Calu3 (cell line): ENCODE results near the gene TK2. TPM values are rescaled to one million over a fixed set of nuclear protein-coding genes. Genes with fewer than 3 reads are reported as not detected.

Experiments
- BruUV-seq: library from RNA; stranded (reverse); fragments of 400-500 nt; replicated peaks from 2 replicates; lab custom pipeline; 2021; lab: Mats Ljungman, UMichigan
- CTCF ChIA-PET: fragments of 300-600 bp; sonication (Branson Sonifier 250); formaldehyde crosslinking; loops from one replicate; lab custom pipeline; 2022; ENCODE audit warnings: antibody characterized with exemption; lab: Charles Lee
- DNase-seq: peaks from one replicate; pipeline ENCODE4 v3.0.0; 2022
- H3K27ac Mint-ChIP-seq: one replicate; pipeline ENCODE4 v1.8.0; 2022; ENCODE audit warnings: mixed read lengths; ENCODE audit not compliant: unreplicated experiment
- H3K27me3 Mint-ChIP-seq: one replicate; pipeline ENCODE4 v1.8.0; 2022; ENCODE audit warnings: mixed read lengths; ENCODE audit not compliant: unreplicated experiment
- H3K36me3 Mint-ChIP-seq: one replicate; pipeline ENCODE4 v1.8.0; 2022; ENCODE audit warnings: mild to moderate bottlenecking, moderate library complexity, mixed read lengths; ENCODE audit not compliant: insufficient read depth, unreplicated experiment
- H3K4me1 Mint-ChIP-seq: one replicate; pipeline ENCODE4 v1.8.0; 2022; ENCODE audit warnings: mild to moderate bottlenecking, low read depth, mixed read lengths; ENCODE audit not compliant: unreplicated experiment
- H3K4me3 Mint-ChIP-seq: one replicate; pipeline ENCODE4 v1.8.0; 2022; ENCODE audit warnings: mild to moderate bottlenecking, low read depth, moderate library complexity, mixed read lengths; ENCODE audit not compliant: unreplicated experiment
- H3K9me3 Mint-ChIP-seq: one replicate; pipeline ENCODE4 v1.8.0; 2022; ENCODE audit warnings: low read depth, mixed read lengths; ENCODE audit not compliant: unreplicated experiment
- CTCF ChIP-seq: fragments of 200-600 bp; IDR thresholded peaks from one replicate; pipeline ENCODE4 v1.8.0; 2022; ENCODE audit warnings: antibody characterized with exemption; ENCODE audit not compliant: unreplicated experiment
- intact Hi-C: fragments of 100-400 bp; cut with micrococcal nuclease; formaldehyde crosslinking; loops from one replicate; pipeline ENCODE4 v1.10.0; 2022; ENCODE audit not compliant: unreplicated experiment
- total RNA-seq: library from RNA; stranded (reverse); gene quantifications from 2 replicates; pipeline ENCODE4 v1.2.3, GENCODE V29; 2022

TK2 gene
- total RNA-seq, 1 experiment from 2014 or later = 53.2 TPM

- H3K27ac Mint-ChIP-seq = no peak overlapping the region
- no peak for DNase-seq
- no peaks in the 10 kb centered on the region for H3K9me3 Mint-ChIP-seq
- BruUV-seq = no TSS peak
- TF ChIP-seq CTCF = no peak
- no peaks in the 10 kb centered on the region for H3K27me3 Mint-ChIP-seq
- H3K4me3 Mint-ChIP-seq = no peak overlapping the region
- H3K4me1 Mint-ChIP-seq = peaks cover 27% of the 10 kb centered on the region
- intact Hi-C loops = no loop called here
- CTCF ChIA-PET = no interaction called here
- H3K36me3 Mint-ChIP-seq = peaks cover 10% of the 10 kb centered on the region
Observed at GRCh38 chr16:66489385-66489784, 60.5 kb downstream of the TK2 start.

- peaks cover 15% of the 10 kb centered on the region for H3K36me3 Mint-ChIP-seq
- no peak for DNase-seq
- H3K27ac Mint-ChIP-seq = peak overlapping the region; percentile 60
- CTCF ChIA-PET = interaction anchor here (0.7 kb wide), 2 partner anchors 63 to 126 kb away, joined by 4 to 7 read pairs; no protein-coding TSS in a partner anchor
- peaks cover 35% of the 10 kb centered on the region for H3K4me1 Mint-ChIP-seq
- no peak for TF ChIP-seq CTCF
- H3K4me3 Mint-ChIP-seq = no peak overlapping the region
- BruUV-seq = no TSS peak
- H3K9me3 Mint-ChIP-seq = no peaks in the 10 kb centered on the region
- intact Hi-C loops = no loop called here
- no peaks in the 10 kb centered on the region for H3K27me3 Mint-ChIP-seq
Observed at GRCh38 chr16:66488505-66488904, 61.4 kb downstream of the TK2 start.

- H3K36me3 Mint-ChIP-seq = peaks cover 15% of the 10 kb centered on the region
- CTCF ChIA-PET = interaction anchor here (0.7 to 1.4 kb wide), 5 partner anchors 20 to 126 kb away, joined by 3 to 7 read pairs (median 4); no protein-coding TSS in a partner anchor
- H3K27me3 Mint-ChIP-seq = no peaks in the 10 kb centered on the region
- H3K4me1 Mint-ChIP-seq = peaks cover 43% of the 10 kb centered on the region
- H3K27ac Mint-ChIP-seq = peak overlapping the region; percentile 60
- BruUV-seq = no TSS peak
- no peaks in the 10 kb centered on the region for H3K9me3 Mint-ChIP-seq
- no peak for TF ChIP-seq CTCF
- intact Hi-C loops = no loop called here
- no peak for DNase-seq
- H3K4me3 Mint-ChIP-seq = no peak overlapping the region
Observed at GRCh38 chr16:66487580-66488275, 62.2 kb downstream of the TK2 start.

GRCh38 chr16:66486773-66487579 is 62.9 kb downstream of the TK2 start:
- Mint-ChIP-seq H3K36me3 (peaks cover 15% of the 10 kb centered on the region), H3K27me3 (no peaks in the 10 kb centered on the region), H3K4me3 (no peak overlapping the region), H3K27ac (peak overlapping the region; percentile 60), H3K9me3 (no peaks in the 10 kb centered on the region), H3K4me1 (peaks cover 43% of the 10 kb centered on the region)
- BruUV-seq = no TSS peak
- no peak for TF ChIP-seq CTCF
- no peak for DNase-seq
- CTCF ChIA-PET = interaction anchor here (0.5 to 1.4 kb wide), 4 partner anchors 21 to 102 kb away, joined by 3 to 5 read pairs (median 4); no protein-coding TSS in a partner anchor
- intact Hi-C loops = no loop called here
